Measurements from ENCODE around the gene TEX26. TPM values are rescaled to one million over a fixed set of nuclear protein-coding genes. Genes with fewer than 3 reads are reported as not detected.

Gene TEX26
- total and polyA plus RNA-seq, 8 donors: 0.17 to 0.42 (median 0.34) TPM; not detected in 4

- no peak for ATAC-seq
- no peaks in the 10 kb centered on the region for H3K4me1 ChIP-seq
- intact Hi-C loops (cut with DNase I): no loop called here
Measured at GRCh38 chr13:30982506-30982905, 50.0 kb downstream of the TEX26 start.

GRCh38 chr13:30982906-30983305 is 50.5 kb downstream of the TEX26 start:
- intact Hi-C loops (cut with DNase I): no loop called here
- no peaks in the 10 kb centered on the region for H3K4me1 ChIP-seq
- TF ChIP-seq, protein P1, sequence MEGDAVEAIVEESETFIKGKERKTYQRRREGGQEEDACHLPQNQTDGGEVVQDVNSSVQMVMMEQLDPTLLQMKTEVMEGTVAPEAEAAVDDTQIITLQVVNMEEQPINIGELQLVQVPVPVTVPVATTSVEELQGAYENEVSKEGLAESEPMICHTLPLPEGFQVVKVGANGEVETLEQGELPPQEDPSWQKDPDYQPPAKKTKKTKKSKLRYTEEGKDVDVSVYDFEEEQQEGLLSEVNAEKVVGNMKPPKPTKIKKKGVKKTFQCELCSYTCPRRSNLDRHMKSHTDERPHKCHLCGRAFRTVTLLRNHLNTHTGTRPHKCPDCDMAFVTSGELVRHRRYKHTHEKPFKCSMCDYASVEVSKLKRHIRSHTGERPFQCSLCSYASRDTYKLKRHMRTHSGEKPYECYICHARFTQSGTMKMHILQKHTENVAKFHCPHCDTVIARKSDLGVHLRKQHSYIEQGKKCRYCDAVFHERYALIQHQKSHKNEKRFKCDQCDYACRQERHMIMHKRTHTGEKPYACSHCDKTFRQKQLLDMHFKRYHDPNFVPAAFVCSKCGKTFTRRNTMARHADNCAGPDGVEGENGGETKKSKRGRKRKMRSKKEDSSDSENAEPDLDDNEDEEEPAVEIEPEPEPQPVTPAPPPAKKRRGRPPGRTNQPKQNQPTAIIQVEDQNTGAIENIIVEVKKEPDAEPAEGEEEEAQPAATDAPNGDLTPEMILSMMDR (IDR thresholded peaks at IDR 0.05): no peak
- no peaks in the 10 kb centered on the region for H3K27me3 ChIP-seq
- DNase-seq: no peak
- no peak for ATAC-seq
- no peak overlapping the region for H3K4me3 ChIP-seq
- no peak for FAIRE-seq
- whole genome bisulfite sequencing, 2 donors: 78 to 85% methylated on average over 3 of the region's 3 CpGs
- H3K36me3 ChIP-seq: no peaks in the 10 kb centered on the region
- no peak overlapping the region for H3K27ac ChIP-seq
- no peaks in the 10 kb centered on the region for H3K9me3 ChIP-seq

More at GRCh38 chr13:30982506-30982905, 50.0 kb downstream of the TEX26 start:
- FAIRE-seq (no peak), DNase-seq (no peak)
- Histone ChIP-seq H3K4me3 (no peak overlapping the region), H3K27me3 (no peaks in the 10 kb centered on the region), H3K9me3 (no peaks in the 10 kb centered on the region), H3K36me3 (no peaks in the 10 kb centered on the region), H3K27ac (no peak overlapping the region)
- TF ChIP-seq, protein P1 (IDR thresholded peaks at IDR 0.05): no peak
- 52 to 66% methylated on average over 3 of the region's 3 CpGs for WGBS, 2 donors

DNA sequence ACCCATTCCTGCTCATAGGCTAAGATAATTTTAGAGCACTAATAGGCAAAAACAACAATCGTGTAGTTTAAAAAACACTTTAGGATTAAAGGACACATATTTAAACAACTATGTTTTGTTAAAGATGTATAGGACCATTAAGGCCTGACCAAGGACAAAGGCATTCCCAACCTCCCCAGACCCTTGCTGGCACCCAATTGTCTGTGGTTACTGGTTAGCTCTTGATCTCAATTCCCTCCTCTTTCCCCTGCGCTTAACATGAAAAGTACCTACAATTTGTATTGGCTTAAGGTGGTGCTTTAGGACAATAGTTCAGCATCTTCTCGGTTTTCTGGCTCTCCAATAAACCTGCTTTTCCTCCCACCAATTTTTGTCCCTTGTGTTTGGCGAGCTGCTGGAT is 51.0 kb downstream of the TEX26 start:
- FAIRE-seq: no peak
- ATAC-seq: no peak
- no peak overlapping the region for H3K27ac ChIP-seq
- 62 to 82% methylated on average over 4 of the region's 4 CpGs for WGBS, 2 donors
- no peak overlapping the region for H3K4me3 ChIP-seq
- DNase-seq: no peak
- H3K4me1 ChIP-seq: no peaks in the 10 kb centered on the region
- TF ChIP-seq, protein P1 (IDR thresholded peaks at IDR 0.05): no peak
- intact Hi-C loops (cut with DNase I): no loop called here
- H3K9me3 ChIP-seq: no peaks in the 10 kb centered on the region
- no peaks in the 10 kb centered on the region for H3K27me3 ChIP-seq
- no peaks in the 10 kb centered on the region for H3K36me3 ChIP-seq

DNA sequence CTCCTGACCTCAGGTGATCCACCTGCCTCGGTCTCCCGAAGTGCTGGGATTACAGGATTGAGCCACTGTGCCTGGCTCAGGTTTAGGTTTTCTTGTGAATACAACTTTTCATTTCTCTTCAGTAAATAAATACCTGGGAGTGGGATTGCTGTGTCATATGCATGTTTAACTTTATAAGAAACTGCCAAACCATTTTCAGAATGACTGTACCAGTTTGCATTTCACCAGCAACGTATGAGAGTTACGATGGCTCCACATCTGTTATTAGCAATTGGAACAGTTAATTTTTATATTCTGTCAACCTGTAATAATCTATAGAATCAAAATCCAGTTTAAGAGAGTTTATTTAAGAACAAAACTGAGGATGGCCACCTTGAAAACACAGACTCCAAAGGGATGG is 52.2 kb downstream of the TEX26 start:
- Histone ChIP-seq H3K27me3 (no peaks in the 10 kb centered on the region), H3K36me3 (no peaks in the 10 kb centered on the region), H3K9me3 (no peaks in the 10 kb centered on the region), H3K4me1 (no peaks in the 10 kb centered on the region), H3K27ac (no peak overlapping the region), H3K4me3 (no peak overlapping the region)
- FAIRE-seq (no peak), DNase-seq (no peak), ATAC-seq (no peak)
- 81 to 83% methylated on average over 4 of the region's 4 CpGs for WGBS, 2 donors
- intact Hi-C loops (cut with DNase I): no loop called here
- TF ChIP-seq, protein P1 (IDR thresholded peaks at IDR 0.05): no peak

DNA sequence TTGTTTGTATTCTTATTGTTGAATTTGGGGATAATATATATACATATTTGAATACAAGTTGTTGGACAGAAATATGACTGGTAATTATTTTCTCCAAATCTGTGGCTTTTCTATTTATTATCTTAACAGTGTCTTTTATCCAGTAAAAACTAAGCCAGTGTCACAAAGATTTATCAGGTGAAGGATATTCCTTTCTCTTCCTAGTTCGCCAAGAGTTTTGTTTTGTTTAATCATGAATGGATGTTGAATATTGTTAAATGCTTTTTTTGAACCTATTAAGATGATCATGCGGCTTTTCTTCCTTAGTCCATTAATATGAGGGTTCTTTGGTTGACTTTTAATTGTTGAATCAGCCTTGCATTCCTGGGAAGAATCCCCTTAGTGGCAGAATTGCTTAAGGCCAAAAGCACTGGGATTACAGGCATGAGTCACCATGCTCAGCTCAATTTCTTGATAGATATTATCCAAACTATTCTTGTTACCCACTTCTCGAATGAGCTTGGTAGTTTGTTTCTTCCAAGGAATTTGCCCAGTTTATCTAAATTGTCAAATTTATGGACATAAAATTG is 53.3 kb downstream of the TEX26 start:
- H3K36me3 ChIP-seq: no peaks in the 10 kb centered on the region
- no peaks in the 10 kb centered on the region for H3K4me1 ChIP-seq
- H3K27me3 ChIP-seq: no peaks in the 10 kb centered on the region
- intact Hi-C loops (cut with DNase I): no loop called here
- DNase-seq (no peak), ATAC-seq (no peak), FAIRE-seq (no peak)
- no peak overlapping the region for H3K4me3 ChIP-seq
- H3K9me3 ChIP-seq: no peaks in the 10 kb centered on the region
- TF ChIP-seq, protein P1 (IDR thresholded peaks at IDR 0.05): no peak
- H3K27ac ChIP-seq: no peak overlapping the region
- WGBS, 2 donors: 73 to 80% methylated on average over 3 of the region's 3 CpGs
